Adrenal gland (tissue), 5 donors: ENCODE results near the gene DMXL2.

Experiments
- CTCF ChIP-seq, 6 experiments: fragments of 450-650 bp in 4 of 6; fragments of 200-600 bp in 2 of 6; sonication (generic) in 1 of 6; IDR thresholded peaks; 1 replicate in 5 of 6; 2 replicates in 1 of 6; pipeline versions ENCODE4 v1.5.1 to v1.8.0; 2016 to 2021; ENCODE audit warnings: antibody characterized with exemption in 6 of 6, mild to moderate bottlenecking in 2 of 6, moderate library complexity in 1 of 6
- POLR2A ChIP-seq, 2 donors: fragments of 450-650 bp; IDR thresholded peaks; one replicate each; pipeline ENCODE4 v1.6.1; 2017; ENCODE audit warnings: antibody characterized with exemption in 2 of 2, mild to moderate bottlenecking in 2 of 2, moderate library complexity in 1 of 2
- donor health status: DM: no; HTN: no; CAD: no.

DNA sequence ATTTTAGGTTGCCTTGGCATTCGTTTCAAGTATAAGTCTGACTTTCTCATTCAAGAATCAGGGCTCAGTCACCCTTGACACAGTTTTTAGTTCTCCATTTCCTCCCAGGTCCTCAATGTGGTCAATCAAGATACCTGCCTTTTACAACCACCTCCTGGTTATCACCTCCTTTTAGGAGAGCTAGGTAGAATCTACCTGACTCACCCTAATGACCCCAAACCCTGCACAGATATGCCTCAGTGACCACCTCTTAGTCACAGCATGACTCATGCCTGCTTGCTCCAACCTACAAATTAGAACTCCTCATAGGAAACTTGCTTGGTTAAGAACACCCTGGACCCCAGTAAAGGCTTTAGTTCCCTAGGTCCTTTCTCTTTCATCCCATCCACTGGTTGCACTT lies 22.5 kb downstream of the DMXL2 start:
- no peak for TF ChIP-seq CTCF (IDR thresholded peaks at IDR 0.05)
- TF ChIP-seq POLR2A (IDR thresholded peaks at IDR 0.05): no peak
